ENCODE results near the gene FAM20C.

GRCh38 chr7:200290-200689 is 7.9 kb downstream of the FAM20C start:
- TF ChIP-seq CTCF (IDR thresholded peaks at IDR 0.05) (no peak), POLR2A (IDR thresholded peaks at IDR 0.05) (no peak), EP300 (IDR thresholded peaks at IDR 0.05) (no peak)
